Smooth muscle cell (in vitro differentiated cells): Measurements from ENCODE around the gene ZFP36L2. TPM values are rescaled to one million over a fixed set of nuclear protein-coding genes. Genes with fewer than 3 reads are reported as not detected.

Experiments
- DNase-seq: peaks from one replicate; lab custom pipeline; 2025; ENCODE audit not compliant: unreplicated experiment; lab: John Stamatoyannopoulos, UW
- H2AFZ ChIP-seq: fragments of 200-600 bp; sonication (generic); 2 replicates; pipeline ENCODE4 v1.6.0; 2016; ENCODE audit warnings: antibody characterized with exemption, low read depth, mild to moderate bottlenecking
- H3F3A ChIP-seq: fragments of 200-600 bp; sonication (generic); 2 replicates; pipeline ENCODE4 v1.6.0; 2017; ENCODE audit warnings: antibody characterized with exemption, low read depth
- H3K27ac ChIP-seq: fragments of 200-600 bp; sonication (generic); 2 replicates; pipeline ENCODE4 v1.5.1; 2016; ENCODE audit warnings: low read depth, mild to moderate bottlenecking
- H3K27me3 ChIP-seq: fragments of 200-600 bp; sonication (generic); 2 replicates; pipeline ENCODE4 v1.6.1; 2016; ENCODE audit warnings: low read depth, mild to moderate bottlenecking
- H3K36me3 ChIP-seq: fragments of 200-600 bp; sonication (generic); 2 replicates; pipeline ENCODE4 v1.5.1; 2016; ENCODE audit warnings: low read depth
- H3K4me1 ChIP-seq: fragments of 200-600 bp; sonication (generic); 2 replicates; pipeline ENCODE4 v1.5.1; 2016; ENCODE audit warnings: low read depth
- H3K4me2 ChIP-seq: fragments of 200-600 bp; sonication (generic); 2 replicates; pipeline ENCODE4 v1.6.0; 2016; ENCODE audit warnings: mild to moderate bottlenecking
- H3K4me3 ChIP-seq: fragments of 200-600 bp; sonication (generic); 2 replicates; pipeline ENCODE4 v1.5.1; 2016; ENCODE audit warnings: mild to moderate bottlenecking
- H3K79me2 ChIP-seq: fragments of 200-600 bp; sonication (generic); 2 replicates; pipeline ENCODE4 v1.6.0; 2016; ENCODE audit warnings: low read depth, mild to moderate bottlenecking
- H3K9ac ChIP-seq: fragments of 200-600 bp; sonication (generic); 2 replicates; pipeline ENCODE4 v1.6.0; 2016; ENCODE audit warnings: low read depth
- H3K9me3 ChIP-seq: fragments of 200-600 bp; sonication (generic); replicated peaks from 2 replicates; pipeline ENCODE4 v1.5.1; 2016; ENCODE audit warnings: low read depth
- H4K20me1 ChIP-seq: fragments of 200-600 bp; sonication (generic); 2 replicates; pipeline ENCODE4 v1.6.0; 2016; ENCODE audit warnings: low read depth
- WGBS: methylation state at CpG from one replicate; pipeline ENCODE4 v1.1.7; 2016; ENCODE audit warnings: low lambda C conversion rate; 5-methylcytosine and 5-hydroxymethylcytosine counted together
- polyA plus RNA-seq: library from polyadenylated mRNA; unstranded; fragments of >200 nt; fragmentation: Nextera tagmentation; extraction: Ambion mirVana; gene quantifications from 2 replicates; pipeline ENCODE4 v1.2.1, GENCODE V29; 2016
- total RNA-seq: library from RNA; depleted of rRNA; stranded (reverse); fragments of >200 nt; gene quantifications from 2 replicates; pipeline ENCODE4 v1.2.3, GENCODE V29; 2014
- TF ChIP-seq, protein P1 (sequence below): fragments of 200-600 bp; sonication (generic); IDR thresholded peaks from 2 replicates; pipeline ENCODE4 v1.5.1; 2017; ENCODE audit warnings: borderline replicate concordance, mild to moderate bottlenecking, antibody characterized with exemption; ENCODE audit not compliant: insufficient read depth, poor library complexity, severe bottlenecking

Gene ZFP36L2
- total and polyA plus RNA-seq, 2 experiments from 2014 or later, result 7.1 to 25.8 TPM

DNA sequence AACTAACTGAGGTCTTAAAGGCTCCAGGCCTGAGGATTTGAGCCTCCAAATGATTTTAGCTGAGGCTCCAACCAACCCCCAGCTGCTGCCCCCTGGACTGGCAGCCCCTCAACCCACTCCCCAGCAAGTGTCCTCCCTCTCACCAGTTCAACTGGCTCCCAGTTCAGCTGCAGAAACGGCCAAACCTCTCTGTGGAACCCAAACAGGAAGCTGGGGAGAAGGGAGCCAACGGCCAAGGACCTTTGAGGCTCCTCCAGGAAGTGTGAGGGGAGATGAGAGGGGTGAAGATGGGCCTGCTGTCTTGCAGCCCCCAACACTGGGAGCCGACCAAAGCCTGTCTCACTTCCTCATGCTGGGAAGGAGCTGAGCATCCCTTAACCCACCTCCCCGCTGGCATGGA, 24.9 kb downstream of the ZFP36L2 start:
- no peak overlapping the region for H3K4me2 ChIP-seq
- H2AFZ ChIP-seq, result no peak overlapping the region
- no peaks in the 10 kb centered on the region for H3K9me3 ChIP-seq
- H3K27ac ChIP-seq, result no peak overlapping the region
- no peaks in the 10 kb centered on the region for H3K4me1 ChIP-seq
- H3F3A ChIP-seq, result no peaks in the 10 kb centered on the region
- H3K36me3 ChIP-seq, result no peaks in the 10 kb centered on the region
- H3K4me3 ChIP-seq, result no peak overlapping the region
- no peaks in the 10 kb centered on the region for H3K27me3 ChIP-seq
- TF ChIP-seq, protein P1, sequence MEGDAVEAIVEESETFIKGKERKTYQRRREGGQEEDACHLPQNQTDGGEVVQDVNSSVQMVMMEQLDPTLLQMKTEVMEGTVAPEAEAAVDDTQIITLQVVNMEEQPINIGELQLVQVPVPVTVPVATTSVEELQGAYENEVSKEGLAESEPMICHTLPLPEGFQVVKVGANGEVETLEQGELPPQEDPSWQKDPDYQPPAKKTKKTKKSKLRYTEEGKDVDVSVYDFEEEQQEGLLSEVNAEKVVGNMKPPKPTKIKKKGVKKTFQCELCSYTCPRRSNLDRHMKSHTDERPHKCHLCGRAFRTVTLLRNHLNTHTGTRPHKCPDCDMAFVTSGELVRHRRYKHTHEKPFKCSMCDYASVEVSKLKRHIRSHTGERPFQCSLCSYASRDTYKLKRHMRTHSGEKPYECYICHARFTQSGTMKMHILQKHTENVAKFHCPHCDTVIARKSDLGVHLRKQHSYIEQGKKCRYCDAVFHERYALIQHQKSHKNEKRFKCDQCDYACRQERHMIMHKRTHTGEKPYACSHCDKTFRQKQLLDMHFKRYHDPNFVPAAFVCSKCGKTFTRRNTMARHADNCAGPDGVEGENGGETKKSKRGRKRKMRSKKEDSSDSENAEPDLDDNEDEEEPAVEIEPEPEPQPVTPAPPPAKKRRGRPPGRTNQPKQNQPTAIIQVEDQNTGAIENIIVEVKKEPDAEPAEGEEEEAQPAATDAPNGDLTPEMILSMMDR, result no peak
- H3K79me2 ChIP-seq, result no peaks in the 10 kb centered on the region
- no peak for DNase-seq
- H4K20me1 ChIP-seq, result no peaks in the 10 kb centered on the region
- no peak overlapping the region for H3K9ac ChIP-seq
- 89% methylated on average over 4 of the region's 4 CpGs for WGBS

DNA sequence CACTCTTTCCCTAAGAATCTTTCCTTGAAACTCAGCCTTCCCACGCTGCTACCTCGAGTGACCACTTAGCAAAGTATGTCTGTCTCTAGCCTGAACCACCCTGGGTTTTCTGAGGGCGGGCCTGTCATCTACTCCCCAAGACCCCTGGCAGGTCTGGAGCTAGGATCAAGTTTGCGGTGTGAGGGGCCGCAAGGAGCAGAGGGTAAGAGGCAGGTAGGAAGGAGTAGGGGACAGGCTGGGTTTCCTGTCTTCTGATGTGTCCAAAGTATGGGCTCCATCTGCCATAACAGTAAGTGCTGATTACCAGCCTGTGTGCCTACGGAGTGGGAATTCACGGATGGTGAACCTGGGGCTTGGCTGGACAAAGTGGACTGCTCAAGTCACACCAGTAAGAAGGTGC, 25.4 kb downstream of the ZFP36L2 start:
- Histone ChIP-seq H3K27me3 (no peaks in the 10 kb centered on the region), H4K20me1 (no peaks in the 10 kb centered on the region), H3K27ac (no peak overlapping the region), H3K4me3 (no peak overlapping the region), H3K36me3 (no peaks in the 10 kb centered on the region), H3K9me3 (no peaks in the 10 kb centered on the region), H3K79me2 (no peaks in the 10 kb centered on the region), H2AFZ (no peak overlapping the region), H3F3A (no peaks in the 10 kb centered on the region), H3K4me1 (no peaks in the 10 kb centered on the region), H3K4me2 (no peak overlapping the region), H3K9ac (no peak overlapping the region)
- WGBS, result 94% methylated on average over 7 of the region's 7 CpGs
- TF ChIP-seq, protein P1, result no peak
- no peak for DNase-seq

DNA sequence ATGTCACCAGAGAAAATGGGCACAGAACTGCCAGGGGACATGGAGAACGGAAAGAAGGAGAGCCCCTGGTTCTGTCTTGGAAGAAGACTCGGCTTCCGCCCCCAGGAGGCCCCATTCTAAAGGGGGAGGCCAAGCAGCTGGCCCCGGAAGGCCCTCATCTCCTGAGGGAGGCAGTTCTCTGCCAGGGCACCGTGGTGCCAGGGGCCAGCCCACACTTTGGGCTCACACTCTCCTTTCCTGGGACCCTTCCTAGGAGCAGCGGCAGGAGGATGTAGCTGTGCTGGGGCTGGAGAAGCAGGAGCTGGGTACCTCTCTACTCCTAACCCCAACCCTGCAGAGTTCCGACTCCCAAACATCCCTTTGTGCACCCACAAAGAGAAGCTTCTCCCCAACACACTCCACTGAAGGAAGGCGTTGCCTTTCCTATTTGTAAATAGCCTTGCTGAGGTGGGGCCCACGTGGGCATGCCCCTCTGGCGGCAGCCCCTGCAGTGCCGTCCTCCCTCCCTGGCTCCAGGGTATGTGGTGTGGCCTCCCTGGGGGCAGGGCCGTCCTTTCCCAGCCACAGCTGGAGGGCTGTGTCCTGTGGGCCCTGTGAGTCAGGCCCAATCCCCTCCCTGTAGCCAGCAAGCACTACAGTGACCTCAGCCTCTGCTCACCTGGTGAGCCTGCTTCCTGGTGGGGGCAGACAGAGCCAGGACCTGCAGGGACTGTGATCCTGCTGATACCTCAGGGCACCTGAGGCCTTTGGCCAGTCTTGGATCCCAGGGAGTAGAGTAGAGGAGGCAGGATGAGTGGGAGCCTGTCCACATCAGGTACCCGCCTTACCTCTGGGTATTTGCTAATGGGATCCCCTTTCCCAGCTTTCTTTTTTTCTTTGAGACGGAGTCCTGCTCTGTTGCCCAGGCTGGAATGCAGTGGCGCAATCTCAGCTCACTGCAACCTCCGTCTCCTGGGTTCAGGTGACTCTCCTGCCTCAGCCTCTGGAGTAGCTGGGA, 26.6 kb downstream of the ZFP36L2 start:
- Histone ChIP-seq H3K79me2 (no peaks in the 10 kb centered on the region), H3F3A (no peaks in the 10 kb centered on the region), H3K4me3 (no peak overlapping the region), H3K27ac (no peak overlapping the region), H3K27me3 (no peaks in the 10 kb centered on the region), H3K36me3 (no peaks in the 10 kb centered on the region), H3K9me3 (no peaks in the 10 kb centered on the region), H3K4me2 (no peak overlapping the region), H3K4me1 (no peaks in the 10 kb centered on the region), H2AFZ (no peak overlapping the region), H4K20me1 (no peaks in the 10 kb centered on the region), H3K9ac (no peak overlapping the region)
- TF ChIP-seq, protein P1, result no peak
- 68% methylated on average over 16 of the region's 16 CpGs for WGBS
- DNase-seq, result no peak
